AG04450 (cell line): ENCODE measurements around the gene FXYD7. TPM values are rescaled to one million over a fixed set of nuclear protein-coding genes. Genes with fewer than 3 reads are reported as not detected.

ENCODE experiments used
- CTCF ChIA-PET: fragments of 300-600, 350-600 bp; formaldehyde crosslinking; extraction: SDS; loops from one replicate; lab custom pipeline; 2022; ENCODE audit warnings: antibody characterized with exemption, inconsistent platforms; lab: Charles Lee
- POLR2A ChIA-PET: fragments of 350-600 bp; formaldehyde crosslinking; extraction: SDS; loops from one replicate; lab custom pipeline; 2021; ENCODE audit warnings: antibody characterized with exemption, inconsistent platforms; lab: Yijun Ruan, JAX
- DNase-seq: peaks from one replicate; pipeline ENCODE4 v3.0.0-alpha.2; 2011; ENCODE audit warnings: low read depth, low spot score
- H3K27ac ChIP-seq: one replicate; pipeline ENCODE4 v1.5.1; 2012; ENCODE audit warnings: low read depth, low read length, control low read depth
- H3K27me3 ChIP-seq: one replicate; pipeline ENCODE4 v1.6.0; 2012; ENCODE audit warnings: low read length; ENCODE audit not compliant: control insufficient read depth, insufficient read depth
- H3K4me3 ChIP-seq: 2 replicates; pipeline ENCODE4 v1.5.1; 2011; ENCODE audit warnings: mild to moderate bottlenecking, low read depth, low read length, control low read depth
- H3K9me3 ChIP-seq: 2 replicates; pipeline ENCODE4 v1.5.1; 2012; ENCODE audit warnings: low read length; ENCODE audit not compliant: control insufficient read depth, insufficient read depth
- CTCF ChIP-seq: IDR thresholded peaks from 2 replicates; pipeline ENCODE4 v1.5.1; 2011; ENCODE audit warnings: low read depth, low read length, control low read depth, inconsistent platforms
- polyA plus RNA-seq: library from polyadenylated mRNA; depleted of rRNA; stranded (reverse); fragments of >200 nt; gene quantifications from 2 replicates; pipeline ENCODE4 v1.2.3, GENCODE V29; 2011

FXYD7 gene
- polyA plus RNA-seq, 1 experiment = not detected

- no peak overlapping the region for H3K27ac ChIP-seq
- ChIA-PET POLR2A (no interaction called here), CTCF (no interaction called here)
- H3K27me3 ChIP-seq = no peaks in the 10 kb centered on the region
- H3K4me3 ChIP-seq = no peak overlapping the region
- no peak for DNase-seq
- TF ChIP-seq CTCF = no peak
- H3K9me3 ChIP-seq = peaks cover 8% of the 10 kb centered on the region
These were observed 14.4 kb downstream of the FXYD7 start for GRCh38 chr19:35157431-35157830.

GRCh38 chr19:35159606-35160005 lies 16.6 kb downstream of the FXYD7 start:
- no peak overlapping the region for H3K4me3 ChIP-seq
- no peak for DNase-seq
- peaks cover 28% of the 10 kb centered on the region for H3K9me3 ChIP-seq
- ChIA-PET CTCF (interaction anchor here (2.0 kb wide), 1 partner anchor 18 kb away, joined by 11 read pairs; no protein-coding TSS in a partner anchor), POLR2A (no interaction called here)
- no peaks in the 10 kb centered on the region for H3K27me3 ChIP-seq
- no peak for TF ChIP-seq CTCF
- no peak overlapping the region for H3K27ac ChIP-seq

GRCh38 chr19:35160629-35161433 lies 17.8 kb downstream of the FXYD7 start:
- ChIA-PET CTCF (interaction anchor here (2.0 kb wide), 1 partner anchor 19 kb away, joined by 11 read pairs; no protein-coding TSS in a partner anchor), POLR2A (interaction anchor here (0.7 kb wide), 1 partner anchor 737 kb away, joined by 3 read pairs; no protein-coding TSS in a partner anchor)
- DNase-seq = no peak
- no peaks in the 10 kb centered on the region for H3K27me3 ChIP-seq
- no peak for TF ChIP-seq CTCF
- peaks cover 31% of the 10 kb centered on the region for H3K9me3 ChIP-seq
- H3K4me3 ChIP-seq = no peak overlapping the region
- H3K27ac ChIP-seq = no peak overlapping the region

GRCh38 chr19:35161434-35161743 lies 18.3 kb downstream of the FXYD7 start:
- H3K9me3 ChIP-seq = peaks cover 36% of the 10 kb centered on the region
- DNase-seq = no peak
- TF ChIP-seq CTCF = no peak
- no peaks in the 10 kb centered on the region for H3K27me3 ChIP-seq
- ChIA-PET POLR2A (interaction anchor here (0.7 kb wide), 1 partner anchor 736 kb away, joined by 3 read pairs; no protein-coding TSS in a partner anchor), CTCF (interaction anchor here (2.0 kb wide), 1 partner anchor 20 kb away, joined by 11 read pairs; no protein-coding TSS in a partner anchor)
- H3K4me3 ChIP-seq = no peak overlapping the region
- no peak overlapping the region for H3K27ac ChIP-seq

GRCh38 chr19:35162471-35163326 lies 19.6 kb downstream of the FXYD7 start:
- CTCF ChIA-PET = no interaction called here
- POLR2A ChIA-PET = no interaction called here
- no peaks in the 10 kb centered on the region for H3K27me3 ChIP-seq
- no peak for TF ChIP-seq CTCF
- peaks cover 41% of the 10 kb centered on the region for H3K9me3 ChIP-seq
- H3K4me3 ChIP-seq = no peak overlapping the region
- no peak overlapping the region for H3K27ac ChIP-seq
- no peak for DNase-seq
